ENCODE results near the gene OLIG1. TPM values are rescaled to one million over a fixed set of nuclear protein-coding genes. Genes with fewer than 3 reads are reported as not detected.

OLIG1 gene
- total and polyA plus RNA-seq, 10 of the 15 experiments (the other 5 are each of a cell fraction or from before 2014, with no cell fraction given): not detected

DNA sequence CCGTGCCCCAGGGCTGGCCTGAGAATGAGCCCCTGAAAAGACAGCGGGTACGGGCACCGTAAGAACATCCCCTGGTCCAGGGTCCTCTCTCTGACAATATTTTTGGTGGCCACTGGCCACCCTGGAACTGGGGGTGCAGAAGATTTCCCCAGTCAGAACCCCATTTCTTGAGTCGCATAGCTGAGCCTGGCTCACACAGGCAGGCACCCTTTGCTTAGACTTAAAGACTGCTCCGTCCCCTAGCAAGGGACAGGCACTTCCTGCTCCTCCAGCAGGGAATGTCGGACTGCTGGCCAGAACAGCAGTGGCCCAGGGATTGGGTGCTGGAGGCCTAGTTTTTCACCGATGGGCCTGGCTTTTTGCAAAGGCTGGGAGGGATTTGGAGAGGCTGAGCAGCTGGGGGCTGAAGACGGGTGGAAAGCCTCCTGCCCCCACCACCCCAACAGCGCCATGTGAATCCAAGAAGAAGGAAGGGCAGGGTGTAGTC is 39.9 kb upstream of the OLIG1 start:
- in situ Hi-C loops (cut with MboI) (no loop called here), intact Hi-C loops (cut with micrococcal nuclease; ENCODE audit: unreplicated experiment) (no loop called here)
- Histone ChIP-seq H3K27ac (ENCODE audit: control insufficient read depth, insufficient read depth) (no peak overlapping the region), H3K4me2 (ENCODE audit: control insufficient read depth, insufficient read depth) (no peak overlapping the region), H3K79me2 (ENCODE audit: control insufficient read depth, insufficient read depth, low read length) (no peaks in the 10 kb centered on the region), H3K9me3 (replicated peaks; ENCODE audit: control insufficient read depth, insufficient read depth, low read length) (no peaks in the 10 kb centered on the region; the same call in 2 of the 3 replicates), H4K20me1 (ENCODE audit: control insufficient read depth, insufficient read depth) (no peaks in the 10 kb centered on the region), H3K36me3 (ENCODE audit: control insufficient read depth in 2 of 2, insufficient read depth in 2 of 2, low read length in 1 of 2) (no peaks in the 10 kb centered on the region; a peak in 1 of 4 replicates), H3K27me3 (replicated peaks in 1 of 2; ENCODE audit: control insufficient read depth in 2 of 2, insufficient read depth in 2 of 2, low read length in 1 of 2) (peaks cover 21 to 22% of the 10 kb centered on the region in 2 experiments; a peak in 3 of 4 replicates), H3K9ac (ENCODE audit: control insufficient read depth, insufficient read depth, low read length) (no peak overlapping the region), H3K4me3 (no peak overlapping the region), H3K4me1 (ENCODE audit: control insufficient read depth, insufficient read depth, low read length) (no peaks in the 10 kb centered on the region), H2AFZ (ENCODE audit: control insufficient read depth, low read depth, low read length) (no peak overlapping the region)
- ChIA-PET SMC1A (ENCODE audit: uncharacterized antibody, unreplicated experiment) (no interaction called here), POLR2A (interaction anchor here (0.6 kb wide), 1 partner anchor 384 kb away, joined by 4 read pairs; no protein-coding TSS in a partner anchor), RAD21 (ENCODE audit: unreplicated experiment) (no interaction called here), CTCF (no interaction called here)
- WGBS (ENCODE audit: insufficient coverage, insufficient replicate concordance, low lambda C conversion rate, missing lambda C conversion rate): 38% methylated on average over 10 of the region's 10 CpGs
- DNase-seq (ENCODE audit: low read depth, low spot score): no peak
- ATAC-seq: no peak
- TF ChIP-seq BRCA1 (IDR thresholded peaks at IDR 0.05; ENCODE audit: low read depth, low read length) (no peak), ATF7 (IDR thresholded peaks at IDR 0.05; ENCODE audit: low read depth) (no peak), POU2F2 (IDR thresholded peaks at IDR 0.05; ENCODE audit: borderline replicate concordance, low read depth, low read length) (no peak), KLF5 (IDR thresholded peaks at IDR 0.05; ENCODE audit: partially characterized antibody) (no peak), NFYA (IDR thresholded peaks at IDR 0.05; ENCODE audit: borderline replicate concordance, low read depth, low read length) (no peak), GABPA (IDR thresholded peaks at IDR 0.05; ENCODE audit: low read depth) (no peak), CEBPB (IDR thresholded peaks at IDR 0.05; ENCODE audit: borderline replicate concordance in 1 of 2, low read depth in 2 of 2, low read length in 2 of 2) (no peak), ATF3 (IDR thresholded peaks at IDR 0.05; ENCODE audit: borderline replicate concordance, extremely low read depth, low read depth, low read length) (no peak), IKZF2 (IDR thresholded peaks at IDR 0.05) (no peak), SREBF2 (IDR thresholded peaks at IDR 0.05; ENCODE audit: low read length) (no peak), SREBF1 (IDR thresholded peaks at IDR 0.05; ENCODE audit: low read length) (no peak), TCF7 (IDR thresholded peaks at IDR 0.05; ENCODE audit: borderline replicate concordance) (no peak)
- TF ChIP-seq, protein P1, sequence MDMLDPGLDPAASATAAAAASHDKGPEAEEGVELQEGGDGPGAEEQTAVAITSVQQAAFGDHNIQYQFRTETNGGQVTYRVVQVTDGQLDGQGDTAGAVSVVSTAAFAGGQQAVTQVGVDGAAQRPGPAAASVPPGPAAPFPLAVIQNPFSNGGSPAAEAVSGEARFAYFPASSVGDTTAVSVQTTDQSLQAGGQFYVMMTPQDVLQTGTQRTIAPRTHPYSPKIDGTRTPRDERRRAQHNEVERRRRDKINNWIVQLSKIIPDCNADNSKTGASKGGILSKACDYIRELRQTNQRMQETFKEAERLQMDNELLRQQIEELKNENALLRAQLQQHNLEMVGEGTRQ (IDR thresholded peaks at IDR 0.05; ENCODE audit: borderline replicate concordance, low read depth, low read length): no peak
- BruUV-seq (replicated peaks): no TSS peak
- FAIRE-seq: no peak
